Stimulated activated CD4-positive, alpha-beta T cell treated with anti-CD3 and anti-CD28 coated beads, Interleukin-15, amount 100 ng/mL, for 48 hours (primary cell): ENCODE data around the gene ABLIM2.
A peak's percentile ranks its signal among the peaks of the same experiment; 100 is the strongest.

ENCODE experiments used
- DNase-seq, 2 donors: peaks; one replicate each; pipeline ENCODE4 v3.0.0-alpha.2; 2020; ENCODE audit warnings: low read depth in 2 of 2

Gene ABLIM2

DNA sequence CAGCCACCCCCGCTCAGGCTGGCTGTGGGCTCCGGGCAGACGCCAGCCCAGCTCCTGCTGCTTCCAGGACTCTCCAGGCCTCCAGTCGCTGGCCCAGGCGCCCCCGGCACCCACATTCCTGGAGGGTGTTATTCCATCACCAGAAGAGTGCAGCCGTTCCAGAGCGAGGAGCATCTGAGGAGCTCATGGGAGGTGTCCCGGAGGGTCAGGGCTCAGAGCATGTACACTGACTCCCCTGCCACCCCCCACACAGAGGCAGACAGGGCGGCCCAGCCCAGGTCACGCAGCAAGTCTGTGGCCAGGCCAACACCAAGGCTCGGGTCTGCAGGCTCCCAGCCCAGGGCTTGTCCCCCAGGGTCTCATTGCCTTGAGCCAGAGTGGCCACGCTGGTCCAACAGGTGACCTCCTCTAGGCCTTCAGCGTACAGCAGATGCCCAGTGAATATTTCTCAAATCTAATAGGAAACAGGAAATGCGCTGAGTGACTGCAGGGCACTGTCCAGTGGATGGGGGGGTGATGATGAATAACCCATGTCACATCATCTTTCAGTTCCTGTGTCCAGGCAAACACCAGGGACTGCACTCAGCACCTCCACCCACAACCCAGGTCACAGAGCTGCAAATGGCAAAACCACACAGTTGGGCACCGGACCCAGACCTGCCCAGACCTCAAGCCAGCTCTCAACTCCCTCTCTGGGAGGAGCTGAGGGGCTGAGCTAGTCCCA is 37.2 kb downstream of the ABLIM2 start:
- no peak for DNase-seq

DNA sequence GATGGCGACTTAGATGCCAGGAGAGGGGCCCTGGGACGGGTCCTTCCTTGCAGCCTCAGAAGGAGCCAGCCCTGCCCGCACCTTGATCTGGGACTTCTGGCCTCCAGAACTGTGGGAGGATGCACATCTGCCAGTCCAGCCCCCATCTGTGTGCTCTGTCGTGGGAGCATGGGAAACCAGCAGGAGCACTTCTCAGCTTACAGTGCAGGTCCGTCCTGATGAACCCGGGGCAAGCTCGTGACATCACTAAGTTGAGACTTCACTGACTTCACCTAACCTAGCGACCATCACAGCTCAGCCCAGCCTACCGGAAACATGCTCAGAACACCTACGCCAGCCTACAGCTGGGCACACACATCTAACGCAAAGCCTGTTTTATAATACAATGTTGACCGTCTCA is 38.1 kb downstream of the ABLIM2 start:
- no peak for DNase-seq

DNA sequence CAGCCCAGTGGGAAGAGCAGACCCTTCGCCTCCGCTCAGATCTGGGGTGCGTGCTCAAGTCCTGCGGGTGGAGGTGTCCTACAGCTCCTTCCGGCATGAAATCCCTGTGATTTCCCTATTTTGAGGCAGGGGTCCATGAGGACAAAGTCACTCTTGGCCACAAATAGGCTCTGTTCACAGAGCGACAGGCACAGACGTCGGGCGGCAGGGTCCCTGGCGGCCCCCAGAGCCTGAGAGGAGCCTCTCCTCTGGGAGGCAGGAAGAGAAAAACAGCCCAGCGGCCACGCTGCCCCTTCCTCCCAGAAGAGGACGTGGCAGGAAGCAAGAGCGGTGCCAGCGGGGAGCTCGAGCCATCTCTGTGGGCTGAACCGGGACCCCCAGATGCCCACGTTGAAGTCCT is 38.7 kb downstream of the ABLIM2 start:
- no peak for DNase-seq

DNA sequence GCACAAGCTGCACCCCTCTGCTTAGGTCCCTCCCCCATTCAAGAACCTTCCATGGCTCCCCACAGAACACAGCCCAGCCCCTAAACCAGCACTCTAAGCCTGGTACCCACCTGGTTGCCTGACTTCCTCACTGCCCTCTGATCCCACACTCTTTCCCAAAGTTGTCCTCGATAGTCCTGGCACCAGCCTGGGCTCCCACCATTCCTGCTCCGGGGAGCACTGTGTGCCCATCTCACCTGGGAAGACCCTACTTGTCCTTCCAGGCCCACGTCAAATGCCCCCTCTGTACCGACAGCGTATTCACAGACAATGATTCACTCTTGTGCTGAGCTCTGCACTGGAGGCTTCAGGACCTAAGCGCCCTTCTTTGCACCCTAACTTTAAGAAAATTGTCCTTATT is 40.1 kb downstream of the ABLIM2 start:
- no peak for DNase-seq

DNA sequence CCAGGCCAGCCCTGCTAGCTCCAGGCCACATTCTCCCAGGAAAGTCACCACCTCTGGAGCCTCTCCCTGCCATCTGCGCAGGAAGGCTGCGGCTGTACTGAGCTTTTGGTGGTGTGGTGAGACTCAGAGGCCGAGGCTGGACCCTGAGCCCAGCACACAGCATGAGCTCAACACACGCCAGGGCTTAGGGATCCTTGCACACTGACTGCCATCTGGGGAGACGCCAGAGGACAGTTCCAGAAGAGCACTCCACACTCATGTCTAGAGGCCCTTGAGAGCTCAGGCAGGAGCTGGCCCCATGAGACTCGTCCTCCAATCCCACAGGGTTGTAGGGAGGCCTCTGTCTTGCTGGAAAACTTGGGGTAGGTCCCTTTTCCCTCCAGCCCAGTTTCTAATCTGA is 40.6 kb downstream of the ABLIM2 start:
- no peak for DNase-seq

DNA sequence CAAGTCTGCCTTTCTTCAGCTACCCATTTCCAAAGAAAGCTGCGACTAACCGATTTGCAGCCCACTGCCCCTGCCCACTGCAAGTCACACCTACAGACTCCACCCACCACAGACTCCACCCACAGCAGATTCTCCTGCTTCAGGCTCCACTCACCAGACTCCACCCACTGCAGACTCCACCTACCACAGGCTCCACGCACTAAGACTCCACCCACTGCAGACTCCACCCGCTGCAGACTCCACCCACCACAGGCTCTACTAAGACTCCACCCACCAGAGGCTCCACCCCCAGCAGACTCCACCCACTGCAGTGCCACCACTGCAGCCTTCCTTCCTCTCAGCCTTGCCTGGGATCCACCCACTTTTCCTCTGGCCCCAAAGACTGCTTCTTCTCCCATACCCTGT is 41.3 kb downstream of the ABLIM2 start:
- peak; percentile 38 to 43 for DNase-seq

DNA sequence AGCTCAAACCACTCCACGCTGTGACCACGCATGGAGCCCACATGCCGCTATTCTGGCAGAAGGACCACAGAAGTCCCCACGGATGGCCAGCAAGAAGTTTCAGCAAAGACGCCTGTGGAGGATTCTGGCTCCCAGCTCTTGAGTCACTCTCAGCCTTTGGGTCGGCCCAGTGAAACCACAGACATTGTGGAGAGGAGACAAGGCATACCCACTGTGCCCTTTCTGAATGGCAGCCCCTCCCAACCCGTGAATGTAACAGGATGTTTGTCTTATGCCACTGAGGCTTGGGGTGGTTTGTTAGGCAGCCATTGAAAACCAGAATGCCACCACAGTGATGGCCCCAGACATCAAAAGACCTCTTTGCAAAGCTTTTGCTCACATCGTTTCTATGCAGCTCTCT is 42.7 kb downstream of the ABLIM2 start:
- no peak for DNase-seq

DNA sequence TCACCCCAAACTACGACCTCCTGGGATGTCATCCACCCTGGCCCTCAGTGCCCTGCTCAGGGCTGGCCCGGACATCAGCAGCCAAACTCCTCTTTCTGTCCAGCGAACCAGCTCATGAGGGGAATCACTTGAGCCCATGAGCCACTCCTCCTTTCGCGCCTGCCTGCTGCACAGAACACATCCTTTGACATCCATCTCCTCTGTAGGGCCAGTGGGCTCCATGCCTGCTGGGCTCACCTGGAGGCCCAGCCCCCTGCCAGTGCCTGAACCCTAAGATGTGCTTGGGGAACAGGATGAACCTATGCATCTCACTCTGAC is 43.5 kb downstream of the ABLIM2 start:
- no peak for DNase-seq

DNA sequence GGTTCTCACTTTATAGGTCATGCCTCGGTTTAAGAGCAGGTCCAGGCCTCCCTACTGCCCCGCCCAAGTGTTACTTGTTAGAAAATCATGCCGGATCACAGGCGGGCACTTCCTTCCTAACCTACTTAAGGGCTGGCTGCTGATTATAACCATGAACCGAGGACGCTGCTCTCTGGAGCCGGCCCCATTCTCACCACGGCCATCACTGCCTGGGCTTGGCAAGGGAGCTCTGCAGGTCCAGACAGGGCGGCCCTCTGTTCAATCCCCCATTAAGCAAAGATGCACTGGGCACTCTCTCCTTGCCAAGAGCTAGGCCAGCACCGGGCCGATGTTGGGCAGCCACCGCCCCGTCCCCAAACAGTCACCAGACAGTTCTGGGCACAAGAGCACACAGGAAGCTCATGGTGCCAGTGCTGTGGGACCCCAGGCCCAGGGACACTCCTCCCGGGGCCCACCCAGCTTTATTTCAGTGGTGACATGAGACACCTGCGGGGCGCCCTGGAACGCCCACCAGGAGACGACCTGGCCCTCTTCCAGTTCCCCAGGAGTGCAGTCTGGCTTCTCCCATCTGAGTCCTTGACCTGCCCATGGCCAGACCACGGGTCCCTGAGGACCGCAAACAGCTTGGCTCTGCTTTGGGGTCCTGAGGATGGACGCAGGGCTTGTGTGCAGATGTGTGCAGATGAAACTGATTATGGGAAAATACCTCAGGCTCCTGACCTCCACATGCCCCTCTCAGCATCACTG is 44.0 kb downstream of the ABLIM2 start:
- DNase-seq, result no peak

DNA sequence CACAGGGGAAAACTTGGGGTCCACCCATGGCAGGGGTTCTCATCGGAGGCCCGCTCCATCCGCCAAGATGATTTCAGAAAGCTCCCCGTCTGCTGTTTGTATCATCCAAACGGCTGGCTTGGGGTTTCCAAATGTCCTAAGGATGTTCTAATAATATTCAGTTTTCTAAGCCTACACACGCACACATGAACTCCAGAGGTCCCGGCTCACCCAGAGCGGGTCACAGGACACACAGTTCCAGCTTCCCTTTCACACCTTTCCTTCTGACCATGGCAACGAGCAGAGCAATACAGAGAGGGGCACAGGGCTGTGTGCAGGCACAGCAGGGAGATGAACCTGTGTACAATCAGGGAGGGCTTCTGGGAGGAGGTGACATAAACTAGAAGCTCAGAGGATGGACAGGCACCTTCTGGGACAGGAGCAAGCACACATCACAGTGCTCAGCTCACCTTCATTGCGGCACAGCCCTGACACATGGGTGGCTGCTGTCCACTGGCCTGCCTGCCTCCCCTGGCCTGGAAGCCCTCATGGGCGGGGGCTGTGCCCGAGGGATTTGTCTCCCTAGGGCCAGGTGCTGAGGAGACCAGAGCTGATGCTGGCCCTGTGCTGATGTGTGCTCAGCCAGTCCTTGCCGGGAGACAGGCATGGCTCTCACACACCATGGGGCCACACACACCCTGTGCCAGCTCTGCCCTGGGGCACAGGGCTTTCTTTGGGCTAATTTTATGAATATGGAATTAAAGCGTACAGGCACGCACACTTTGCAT is 44.8 kb downstream of the ABLIM2 start:
- no peak for DNase-seq

DNA sequence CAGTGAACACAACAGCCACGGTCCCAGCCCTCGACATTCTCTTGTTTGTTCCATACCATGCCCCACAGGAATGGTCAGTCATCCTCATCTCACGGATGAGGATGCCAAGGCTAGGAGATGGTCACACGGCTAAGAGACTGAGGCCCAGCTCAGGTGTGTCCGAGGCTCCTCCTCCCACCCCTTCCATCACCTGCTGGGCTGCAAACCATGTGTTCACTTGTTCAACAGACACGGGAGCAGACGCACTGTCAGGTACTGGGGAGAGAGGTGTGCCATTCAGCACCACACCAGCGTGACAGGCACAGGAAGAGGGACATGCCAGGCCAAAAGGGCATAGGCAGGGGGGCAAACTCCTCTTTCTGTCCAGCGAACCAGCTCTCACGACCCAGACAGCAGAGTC is 45.9 kb downstream of the ABLIM2 start:
- DNase-seq, result no peak

DNA sequence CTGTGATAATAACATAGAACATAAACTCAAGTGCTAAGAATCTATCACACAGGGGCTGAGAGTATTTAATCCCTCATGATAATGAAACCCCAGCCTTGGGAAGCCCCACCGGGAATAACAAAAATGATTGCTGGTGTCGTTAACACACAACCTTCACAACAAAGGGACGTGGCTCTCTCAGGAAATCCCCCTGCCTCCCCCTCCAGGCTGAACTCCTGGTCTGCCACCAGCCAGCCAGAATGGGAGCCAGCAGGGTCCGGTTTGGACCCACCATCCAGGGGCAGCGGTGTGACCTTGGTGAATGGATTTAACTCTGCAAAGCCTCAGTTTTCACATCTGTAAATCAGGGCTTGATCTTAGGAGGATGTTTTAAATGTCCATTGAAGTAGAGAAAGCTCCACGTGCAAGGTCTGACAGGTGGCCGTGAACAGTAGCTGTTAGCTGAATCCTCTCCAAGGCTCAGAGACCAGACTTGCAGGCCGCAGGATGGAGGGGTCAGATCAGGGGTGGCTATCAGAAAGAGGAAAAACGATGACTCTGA is 46.5 kb downstream of the ABLIM2 start:
- DNase-seq, result no peak

DNA sequence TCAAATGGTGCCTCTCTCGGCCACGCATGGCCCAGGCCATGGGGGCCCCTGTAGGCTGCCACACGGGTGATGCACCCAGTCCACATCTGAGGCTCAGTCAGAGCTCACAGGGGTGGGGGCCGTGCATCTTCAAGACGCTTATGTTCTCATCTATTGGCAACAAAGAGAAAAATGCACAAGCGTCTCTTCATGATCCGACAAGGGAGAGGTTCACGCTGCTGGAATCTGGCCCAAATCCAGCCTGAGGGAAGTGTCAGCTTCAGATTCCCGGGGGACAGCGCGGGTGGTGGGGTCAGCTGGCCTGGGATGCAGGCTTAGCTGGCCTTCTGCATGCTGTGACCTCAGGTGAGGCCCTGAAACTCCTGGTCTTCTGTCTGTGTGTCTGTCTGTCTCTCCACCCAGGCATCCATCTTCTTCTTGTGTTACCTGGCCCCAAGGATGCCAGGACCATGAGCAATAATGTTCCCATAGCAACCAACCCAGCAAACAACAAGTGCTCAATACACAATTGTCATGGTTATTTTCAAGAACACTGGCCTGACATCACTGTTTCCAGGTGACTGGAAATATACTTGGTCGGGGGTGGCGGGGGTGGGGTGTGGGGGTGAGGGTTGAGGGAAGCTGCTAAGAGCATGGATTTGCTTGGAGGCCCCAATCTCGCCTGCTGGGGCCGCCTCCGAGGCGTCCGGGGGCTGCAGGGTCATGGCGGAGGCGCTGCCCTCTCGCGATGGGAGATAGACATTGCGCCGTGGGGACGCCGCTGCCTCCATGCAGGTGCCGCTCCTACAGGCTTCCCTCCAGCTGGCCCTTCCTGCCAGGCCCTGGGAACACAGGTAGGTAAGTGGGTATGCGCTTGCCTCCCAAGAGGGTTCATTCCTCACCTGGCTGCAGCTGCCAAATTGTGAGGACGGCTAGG is 48.3 kb downstream of the ABLIM2 start:
- no peak for DNase-seq

DNA sequence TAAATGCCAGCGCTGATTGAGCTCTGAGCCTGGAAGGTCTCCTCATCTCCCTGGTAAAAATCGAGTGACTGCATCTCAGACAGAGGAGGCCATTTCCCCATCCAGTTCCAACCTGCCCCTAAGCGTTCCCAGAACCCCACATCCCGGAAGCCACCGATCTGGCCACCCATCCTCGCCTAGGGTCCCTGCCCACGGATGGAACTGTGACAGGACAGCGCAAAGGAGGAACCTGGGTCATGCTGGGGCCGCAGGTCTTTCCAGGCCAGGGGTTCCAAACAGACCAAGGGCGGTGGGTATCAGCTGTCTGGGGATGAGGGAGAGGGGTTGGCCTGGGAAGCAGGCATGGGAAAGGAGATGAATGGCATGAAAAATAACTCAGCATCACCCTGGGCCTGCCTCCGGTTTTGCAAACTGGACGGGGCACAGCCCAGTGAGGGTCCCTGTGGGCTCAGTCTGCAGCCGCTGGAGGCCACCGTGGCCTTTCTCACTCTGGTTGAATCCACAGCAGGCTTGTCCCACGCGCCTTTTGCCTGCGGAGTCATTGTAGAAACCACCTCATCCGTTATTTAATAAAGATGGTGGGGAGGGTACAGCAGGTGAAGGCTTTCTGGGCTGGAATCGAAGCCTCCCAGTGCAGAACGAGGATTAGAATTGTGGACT is 49.1 kb downstream of the ABLIM2 start:
- no peak for DNase-seq

DNA sequence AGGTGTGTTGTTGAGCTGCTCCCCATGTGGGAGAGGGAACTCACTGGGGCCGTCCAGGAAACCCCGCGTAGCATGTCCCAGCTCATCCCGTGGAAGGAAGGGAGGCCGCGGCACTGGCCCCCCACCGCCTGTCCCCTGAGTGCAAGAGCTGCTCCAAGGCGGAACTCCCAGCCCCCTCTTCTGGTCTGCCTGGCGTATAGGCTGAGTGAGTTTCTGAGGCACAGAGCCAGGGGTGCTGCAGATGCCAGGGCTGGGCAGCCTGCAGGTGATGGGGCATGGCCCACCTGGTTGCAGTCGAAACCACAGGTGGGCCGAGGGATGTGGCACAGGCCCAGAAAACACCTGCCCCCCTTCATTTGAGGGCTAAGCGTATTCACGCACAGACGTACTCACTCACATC is 49.6 kb downstream of the ABLIM2 start:
- DNase-seq, result no peak

DNA sequence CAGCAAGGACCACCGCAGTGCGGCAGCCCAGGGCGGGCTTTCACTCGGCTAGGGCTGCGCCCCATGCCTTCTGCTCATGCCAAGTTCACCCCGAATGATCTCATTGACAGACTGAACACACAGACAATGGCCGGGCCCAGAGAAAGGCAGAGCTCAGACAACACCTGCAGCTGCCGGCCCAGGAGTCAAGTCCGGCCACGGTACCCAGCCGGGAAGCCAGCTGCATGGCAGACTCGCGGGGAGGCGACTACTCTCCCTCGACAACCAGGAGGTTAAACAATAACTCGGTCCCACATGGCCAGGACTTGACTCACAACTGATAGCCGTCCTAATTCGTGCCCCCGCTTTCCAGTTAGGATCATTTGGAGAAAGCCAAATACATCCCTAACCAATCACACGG is 50.4 kb downstream of the ABLIM2 start:
- DNase-seq, result no peak

DNA sequence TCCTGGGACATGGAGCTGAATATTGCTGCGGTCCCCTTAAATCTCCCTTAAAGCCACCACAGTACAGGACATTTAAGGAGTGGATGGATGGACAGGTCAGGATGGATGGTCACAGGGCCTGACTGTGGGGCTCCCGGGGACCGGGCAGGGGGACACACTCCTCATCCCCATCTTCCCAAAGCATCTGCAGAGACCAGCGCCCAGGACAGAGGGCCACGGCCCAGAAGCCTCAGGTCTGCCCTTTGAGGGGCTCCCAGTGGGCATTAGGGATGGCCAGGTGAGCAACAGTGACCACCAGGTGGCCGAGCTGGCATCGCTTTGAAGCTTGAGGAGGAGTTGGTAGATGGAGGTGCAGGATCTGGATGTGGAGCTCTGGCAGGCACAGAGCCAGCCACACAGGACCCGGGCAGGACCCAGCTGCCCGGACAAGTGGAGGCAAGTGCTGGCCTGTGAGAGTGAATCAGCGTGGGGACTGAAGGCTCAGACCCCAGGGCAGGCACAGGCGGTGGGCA is 51.4 kb downstream of the ABLIM2 start:
- DNase-seq, result no peak

DNA sequence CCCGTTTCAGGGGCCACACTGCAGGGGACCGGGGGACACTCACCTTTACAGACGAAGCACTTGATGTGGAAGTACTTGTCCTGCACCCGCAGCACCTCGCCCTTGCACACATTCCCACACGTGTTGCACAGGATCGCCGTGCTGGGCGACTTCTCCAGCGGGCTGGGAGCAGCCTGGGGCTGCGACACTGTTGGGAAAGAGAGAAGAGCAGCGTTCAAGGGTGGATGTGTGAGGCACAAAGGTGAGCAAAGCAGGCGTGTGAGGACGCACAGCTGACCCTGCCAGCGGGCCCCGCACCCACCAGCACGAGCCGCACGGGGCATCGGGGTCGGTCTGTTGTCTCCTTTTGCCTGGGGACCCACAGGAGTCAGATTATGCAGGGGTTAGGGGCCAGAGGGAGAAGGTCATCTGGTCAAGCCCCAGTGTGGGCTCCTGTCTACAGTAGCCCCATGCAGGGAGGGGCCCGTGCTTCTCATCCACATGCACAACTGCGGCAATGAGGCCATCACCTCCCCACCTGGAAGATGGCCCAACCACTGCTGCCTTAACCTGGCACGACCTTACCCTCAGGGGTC is 52.1 kb downstream of the ABLIM2 start:
- no peak for DNase-seq

DNA sequence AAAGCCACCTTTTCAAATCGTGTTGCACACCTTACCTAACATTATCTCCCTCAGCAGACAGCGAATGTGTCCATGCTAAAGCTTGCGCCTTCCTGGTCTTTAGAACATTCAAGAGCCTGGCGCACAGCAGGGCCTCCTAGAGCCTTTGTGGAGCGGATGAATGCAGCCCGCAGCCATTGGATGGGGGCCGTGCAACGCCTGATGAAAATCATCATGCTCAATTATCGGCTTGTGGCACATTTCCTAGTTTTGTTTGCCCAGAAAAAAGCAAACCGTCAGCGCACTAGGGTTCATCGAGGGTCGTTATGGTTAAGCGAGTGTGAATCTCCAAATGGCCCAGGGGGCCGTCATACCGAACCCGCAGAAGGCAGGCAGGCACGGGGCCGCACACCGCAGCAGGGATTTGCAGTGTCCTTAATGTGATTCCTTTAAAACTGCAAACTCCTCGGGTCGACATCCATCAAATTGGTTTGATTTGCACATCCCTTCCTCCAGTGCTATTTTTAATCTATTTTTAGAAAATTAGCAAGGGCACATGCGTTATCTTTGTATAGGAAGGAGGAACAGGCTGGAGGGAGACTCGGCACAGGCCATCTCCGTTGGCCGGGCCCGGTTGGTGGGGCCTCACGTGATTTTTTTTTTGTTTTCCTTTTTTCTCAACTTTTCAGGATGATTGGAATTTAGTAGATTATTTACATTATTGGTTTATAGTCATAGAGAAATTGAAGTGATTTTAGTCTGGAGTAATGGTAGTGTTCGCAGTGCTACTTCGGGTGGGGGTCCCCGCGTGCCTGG is 53.1 kb downstream of the ABLIM2 start:
- no peak for DNase-seq
